Duodenal mucosa (tissue), 2 donors: ENCODE measurements around the gene PAX5.
"Not testable (repeated sequence)": the region's sequence is repeated elsewhere in the genome, so short reads cannot be mapped to it uniquely, and the experiment has no call there.

Experiments used
- H3K27ac ChIP-seq: one replicate; pipeline ENCODE4 v1.7.0; 2013; ENCODE audit warnings: low read depth, low read length
- H3K27me3 ChIP-seq, 2 donors: one replicate each; pipeline ENCODE4 v1.7.0; 2013; ENCODE audit warnings: low read length in 2 of 2, control low read depth in 1 of 2; ENCODE audit not compliant: insufficient read depth in 2 of 2, control insufficient read depth in 1 of 2
- H3K36me3 ChIP-seq, 2 donors: one replicate each; pipeline ENCODE4 v1.7.0; 2013; ENCODE audit warnings: low read length in 2 of 2, control low read depth in 1 of 2; ENCODE audit not compliant: insufficient read depth in 2 of 2, control insufficient read depth in 1 of 2
- H3K4me1 ChIP-seq, 2 donors: one replicate each; pipeline ENCODE4 v1.7.0; 2013; ENCODE audit warnings: low read length in 2 of 2, control low read depth in 1 of 2; ENCODE audit not compliant: insufficient read depth in 2 of 2, control insufficient read depth in 1 of 2
- H3K4me3 ChIP-seq, 2 donors: one replicate each; pipeline ENCODE4 v1.7.0; 2013; ENCODE audit warnings: low read length in 2 of 2, low read depth in 1 of 2
- H3K9ac ChIP-seq, 2 donors: one replicate each; pipeline ENCODE4 v1.7.0; 2013; ENCODE audit warnings: low read length in 2 of 2, low read depth in 1 of 2
- H3K9me3 ChIP-seq, 2 donors: one replicate each; pipeline ENCODE4 v1.7.0; 2013; ENCODE audit warnings: low read length in 2 of 2, control low read depth in 1 of 2; ENCODE audit not compliant: control insufficient read depth in 1 of 2

The PAX5 gene

GRCh38 chr9:37033682-37034304, at the start of gene PAX5:
Gene PAX5 (minus strand): TSS chr9:37034268. CDS start chr9:37034031, 237 bp downstream.
- H3K9ac ChIP-seq: no peak within 1 kb of the TSS
- peaks cover 94 to 96% of the 10 kb centered on the region in 2 donors for H3K27me3 ChIP-seq
- no peak within 1 kb of the TSS for H3K27ac ChIP-seq
- peaks cover 24 to 39% of the 10 kb centered on the region in 2 donors for H3K4me1 ChIP-seq
- peak within 1 kb of the TSS; percentile 24 to 36 for H3K4me3 ChIP-seq
- H3K36me3 ChIP-seq: no peaks in the 10 kb centered on the region
- H3K9me3 ChIP-seq: no peaks in the 10 kb centered on the region

DNA sequence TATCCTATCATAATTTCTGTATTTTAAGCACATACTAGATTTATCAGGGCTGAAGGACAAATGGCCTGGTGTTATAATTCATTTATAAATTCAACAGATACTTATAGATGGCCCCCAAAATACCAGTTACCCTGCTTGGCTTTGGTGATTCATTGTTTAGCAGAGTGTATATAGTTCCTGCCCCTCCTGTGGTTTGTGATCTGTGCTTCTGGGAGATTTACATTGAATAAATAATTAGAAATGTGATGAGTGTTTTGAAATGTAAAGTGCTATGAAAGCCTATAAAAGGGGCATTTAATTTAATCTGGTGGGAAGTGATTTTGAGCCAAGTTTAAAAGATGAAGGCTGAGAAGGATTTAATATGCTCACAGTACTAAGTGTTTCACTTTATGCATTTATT, 49.6 kb upstream of the PAX5 start:
- no peak overlapping the region for H3K27ac ChIP-seq
- H3K9me3 ChIP-seq: peaks cover 0 to 2% of the 10 kb centered on the region in 2 donors
- H3K4me1 ChIP-seq: peaks cover 16 to 18% of the 10 kb centered on the region in 2 donors
- H3K9ac ChIP-seq: no peak overlapping the region
- H3K4me3 ChIP-seq: no peak overlapping the region
- peaks cover 11 to 20% of the 10 kb centered on the region in 2 donors for H3K36me3 ChIP-seq
- no peaks in the 10 kb centered on the region for H3K27me3 ChIP-seq

DNA sequence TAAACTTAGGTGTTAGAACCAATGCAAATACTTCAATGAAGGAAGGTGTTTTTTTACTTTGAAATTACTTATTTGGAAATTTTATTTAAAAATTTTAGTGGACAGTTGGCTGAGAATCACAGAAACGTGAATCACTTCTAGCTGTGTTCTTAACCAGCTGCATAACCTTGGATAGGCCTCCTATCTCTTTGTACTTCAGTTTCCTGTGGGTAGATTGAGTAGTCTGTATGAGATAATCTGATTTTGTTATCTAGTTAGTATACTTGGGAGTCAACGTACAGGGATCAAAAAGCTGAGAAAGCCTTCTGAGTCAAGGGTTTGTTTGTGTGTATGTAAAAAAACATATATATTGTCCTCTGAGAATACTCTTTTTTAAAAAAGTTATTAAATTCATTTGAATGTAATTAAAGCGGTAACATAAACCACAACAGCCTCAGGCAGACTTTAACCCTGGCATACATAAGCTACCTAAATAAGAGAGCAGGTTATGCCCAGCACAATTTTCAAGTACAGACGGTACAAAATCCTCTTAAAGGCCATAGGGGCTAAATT, 48.2 kb upstream of the PAX5 start:
- H3K9me3 ChIP-seq: peaks cover 0 to 2% of the 10 kb centered on the region in 2 donors
- no peaks in the 10 kb centered on the region for H3K27me3 ChIP-seq
- no peak overlapping the region for H3K27ac ChIP-seq
- H3K36me3 ChIP-seq: peaks cover 8 to 9% of the 10 kb centered on the region in 2 donors
- H3K4me1 ChIP-seq: peaks cover 16 to 18% of the 10 kb centered on the region in 2 donors
- H3K4me3 ChIP-seq: no peak overlapping the region
- no peak overlapping the region for H3K9ac ChIP-seq

DNA sequence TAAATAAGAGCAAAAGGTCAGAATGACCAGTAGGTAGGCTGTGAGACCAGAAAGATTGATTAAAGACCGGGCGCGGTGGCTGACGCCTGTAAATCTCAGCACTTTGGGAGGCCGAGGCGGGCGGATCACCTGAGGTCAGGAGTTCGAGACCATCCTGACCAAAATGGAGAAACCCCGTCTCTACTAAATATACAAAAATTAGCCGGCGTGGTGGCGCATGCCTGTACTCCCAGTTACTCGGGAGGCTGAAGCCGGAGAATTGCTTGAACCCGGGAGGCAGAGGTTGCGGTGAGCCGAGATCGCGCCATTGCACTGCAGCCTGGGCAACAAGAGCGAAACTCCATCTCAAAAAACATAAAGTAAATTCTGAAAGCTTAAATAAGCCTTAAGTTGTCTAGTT, 47.4 kb upstream of the PAX5 start:
- H3K27me3 ChIP-seq, H3K27ac ChIP-seq, H3K9me3 ChIP-seq, H3K4me3 ChIP-seq, H3K36me3 ChIP-seq, H3K9ac ChIP-seq: not testable (repeated sequence)
- H3K4me1 ChIP-seq: peaks cover 16 to 18% of the 10 kb centered on the region in 2 donors

DNA sequence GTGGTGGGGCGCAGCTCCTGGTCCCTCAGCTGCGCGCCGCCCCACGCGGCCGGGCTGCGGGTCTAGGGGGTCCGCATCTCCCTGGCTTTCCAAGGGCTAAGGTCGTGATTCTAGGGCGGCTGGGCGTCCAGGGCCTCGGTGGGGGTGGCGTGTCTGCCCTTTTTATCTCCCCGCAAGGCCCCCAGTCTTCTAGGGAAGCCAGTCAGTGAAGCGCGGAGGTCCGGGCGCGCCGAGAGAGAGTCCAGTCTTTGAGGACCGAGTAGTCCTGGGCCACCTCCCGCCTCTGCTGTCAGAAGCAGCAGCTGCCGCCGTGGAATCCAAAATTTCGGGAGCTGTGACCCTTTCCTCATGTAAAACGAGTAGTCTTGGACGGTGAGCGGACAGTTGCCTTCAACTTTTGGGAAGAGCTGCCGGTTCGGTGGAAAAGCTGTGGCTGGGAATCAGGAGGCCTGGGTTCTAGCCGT, 46.1 kb upstream of the PAX5 start:
- not testable (repeated sequence) for H3K27me3 ChIP-seq, H3K9me3 ChIP-seq, H3K36me3 ChIP-seq
- H3K9ac ChIP-seq: peak overlapping the region; percentile 94 to 95
- H3K4me3 ChIP-seq: peak overlapping the region; percentile 95 to 98
- H3K27ac ChIP-seq: peak overlapping the region; percentile 77
- H3K4me1 ChIP-seq: peaks cover 15 to 18% of the 10 kb centered on the region in 2 donors

DNA sequence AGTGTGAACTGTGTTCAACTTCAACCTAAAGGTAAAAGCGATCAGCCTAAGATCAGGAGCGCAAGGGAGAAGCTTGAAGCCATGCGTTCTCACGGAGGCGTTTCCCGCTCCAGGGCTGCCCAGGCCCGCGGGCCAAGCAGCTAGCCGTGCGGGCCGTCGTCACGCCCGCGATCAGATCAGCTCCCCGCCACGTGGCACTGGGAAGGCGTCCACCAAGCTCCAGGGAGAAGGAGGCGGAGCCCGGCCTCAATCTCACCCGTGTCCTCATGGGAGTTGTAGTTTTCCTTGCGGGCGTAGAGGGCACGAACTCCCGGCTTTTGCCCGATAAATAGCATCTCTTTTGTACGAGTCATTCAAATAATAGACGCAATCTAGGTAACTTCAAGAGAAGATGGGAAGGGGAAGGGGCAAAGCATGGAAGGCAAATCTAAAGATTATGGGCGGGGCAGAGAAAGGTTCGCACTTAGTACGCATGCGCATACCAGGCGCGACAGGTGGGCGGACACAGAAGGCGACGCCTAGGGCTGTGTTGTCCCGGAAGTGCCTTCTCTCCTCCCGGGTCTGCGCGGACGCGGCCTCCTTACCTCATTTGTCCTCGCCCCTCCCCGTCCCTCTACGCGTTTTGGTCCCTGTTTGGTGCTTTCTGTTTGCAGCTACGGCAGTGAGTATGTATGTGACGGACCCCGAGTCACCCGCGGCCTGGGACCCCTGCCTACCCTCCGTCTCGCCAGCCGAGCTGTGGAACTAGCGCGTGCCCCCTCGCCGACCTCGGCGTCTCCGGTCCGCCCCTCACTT, 45.5 kb upstream of the PAX5 start:
- Histone ChIP-seq H3K27me3 (no peaks in the 10 kb centered on the region), H3K27ac (peak overlapping the region; percentile 77), H3K36me3 (no peaks in the 10 kb centered on the region), H3K9me3 (peaks cover 0 to 2% of the 10 kb centered on the region in 2 donors), H3K9ac (peak overlapping the region; percentile 94 to 95), H3K4me1 (peaks cover 9 to 18% of the 10 kb centered on the region in 2 donors), H3K4me3 (peak overlapping the region; percentile 95 to 98)

DNA sequence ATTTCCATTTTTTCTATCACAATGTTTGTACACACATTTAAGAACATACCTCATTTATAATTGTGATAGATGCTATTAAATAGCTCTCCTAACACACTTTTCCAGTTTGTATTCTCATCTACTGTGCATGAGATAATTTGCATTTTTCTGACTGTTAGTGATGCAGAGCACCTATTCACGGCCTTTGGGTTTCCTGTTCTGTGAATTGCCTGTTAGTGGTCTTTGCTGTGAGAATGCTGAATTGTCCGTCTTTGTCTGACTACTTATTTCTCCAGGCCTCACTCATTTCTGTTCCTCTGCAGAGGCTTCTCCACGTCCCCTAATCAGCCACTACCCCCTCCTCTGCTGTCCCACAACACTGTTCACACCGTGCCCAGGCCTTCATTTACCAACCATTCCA, 40.7 kb upstream of the PAX5 start:
- not testable (repeated sequence) for H3K4me3 ChIP-seq, H3K9me3 ChIP-seq, H3K27ac ChIP-seq, H3K4me1 ChIP-seq, H3K36me3 ChIP-seq, H3K27me3 ChIP-seq, H3K9ac ChIP-seq

DNA sequence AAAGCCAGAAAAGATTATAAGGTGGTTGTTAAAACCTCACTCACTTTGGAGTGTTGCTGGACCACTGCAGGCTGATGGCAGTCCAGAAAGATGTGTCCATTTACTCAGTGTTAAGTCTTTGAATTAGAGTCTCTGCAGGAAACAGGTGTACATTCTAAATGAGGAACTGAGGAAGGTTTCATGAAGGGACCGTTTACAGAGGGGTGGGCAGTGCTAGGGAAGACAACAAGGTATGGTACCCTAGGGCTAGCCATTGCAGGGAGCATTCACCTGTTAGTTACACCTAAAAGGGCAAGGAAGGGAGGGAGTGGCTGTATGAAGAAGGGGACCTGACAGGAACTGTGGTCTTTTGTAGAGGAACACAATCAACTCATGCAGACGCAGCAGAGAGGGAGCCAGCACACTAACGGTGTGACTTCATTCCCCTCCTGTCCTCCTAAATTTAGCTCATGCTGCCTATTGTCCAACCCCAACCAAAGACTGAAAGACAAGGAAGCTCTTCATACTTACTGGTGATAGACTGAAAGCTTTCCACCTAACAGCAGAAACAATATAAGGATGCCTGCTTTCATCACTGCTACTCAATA, 32.2 kb upstream of the PAX5 start:
- H3K9ac ChIP-seq: no peak overlapping the region
- no peaks in the 10 kb centered on the region for H3K36me3 ChIP-seq
- H3K27ac ChIP-seq: no peak overlapping the region
- H3K9me3 ChIP-seq: no peaks in the 10 kb centered on the region
- H3K4me3 ChIP-seq: no peak overlapping the region
- peaks cover 0 to 4% of the 10 kb centered on the region in 2 donors for H3K27me3 ChIP-seq
- no peaks in the 10 kb centered on the region for H3K4me1 ChIP-seq

DNA sequence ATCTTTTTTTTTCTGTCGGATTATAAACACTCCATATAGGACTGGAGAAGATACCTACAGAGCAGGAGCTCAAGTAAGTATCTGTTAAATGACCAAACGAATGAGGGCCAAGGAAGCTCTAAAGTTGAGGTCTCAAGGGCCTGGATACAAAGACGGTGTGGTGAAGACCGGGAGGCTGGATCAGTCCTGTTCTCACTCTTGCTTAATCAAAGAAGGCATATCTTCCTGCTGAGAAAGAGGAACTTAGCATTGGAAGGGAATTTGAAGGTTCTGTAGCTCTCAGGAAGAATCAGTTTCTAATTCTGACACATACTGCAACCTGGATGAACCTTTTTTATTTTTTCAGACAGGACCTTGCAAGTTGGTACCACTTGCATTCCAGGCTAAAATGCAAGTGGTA, 28.3 kb upstream of the PAX5 start:
- H3K27me3 ChIP-seq: peaks cover 0 to 4% of the 10 kb centered on the region in 2 donors
- no peaks in the 10 kb centered on the region for H3K36me3 ChIP-seq
- H3K4me1 ChIP-seq: no peaks in the 10 kb centered on the region
- no peak overlapping the region for H3K4me3 ChIP-seq
- no peak overlapping the region for H3K27ac ChIP-seq
- no peak overlapping the region for H3K9ac ChIP-seq
- no peaks in the 10 kb centered on the region for H3K9me3 ChIP-seq

GRCh38 chr9:37061768-37062167, 27.7 kb upstream of the PAX5 start:
- no peaks in the 10 kb centered on the region for H3K4me1 ChIP-seq
- H3K9me3 ChIP-seq: no peaks in the 10 kb centered on the region
- no peaks in the 10 kb centered on the region for H3K36me3 ChIP-seq
- no peak overlapping the region for H3K4me3 ChIP-seq
- no peak overlapping the region for H3K9ac ChIP-seq
- H3K27ac ChIP-seq: no peak overlapping the region
- H3K27me3 ChIP-seq: peaks cover 0 to 4% of the 10 kb centered on the region in 2 donors
